ENCODE data around the gene DNER. TPM values are rescaled to one million over a fixed set of nuclear protein-coding genes. Genes with fewer than 3 reads are reported as not detected.

DNER gene
- polyA plus RNA-seq, 1 donor (not counting 4 experiments of a cell fraction or from before 2014, with no cell fraction given), result 8.5 TPM

DNA sequence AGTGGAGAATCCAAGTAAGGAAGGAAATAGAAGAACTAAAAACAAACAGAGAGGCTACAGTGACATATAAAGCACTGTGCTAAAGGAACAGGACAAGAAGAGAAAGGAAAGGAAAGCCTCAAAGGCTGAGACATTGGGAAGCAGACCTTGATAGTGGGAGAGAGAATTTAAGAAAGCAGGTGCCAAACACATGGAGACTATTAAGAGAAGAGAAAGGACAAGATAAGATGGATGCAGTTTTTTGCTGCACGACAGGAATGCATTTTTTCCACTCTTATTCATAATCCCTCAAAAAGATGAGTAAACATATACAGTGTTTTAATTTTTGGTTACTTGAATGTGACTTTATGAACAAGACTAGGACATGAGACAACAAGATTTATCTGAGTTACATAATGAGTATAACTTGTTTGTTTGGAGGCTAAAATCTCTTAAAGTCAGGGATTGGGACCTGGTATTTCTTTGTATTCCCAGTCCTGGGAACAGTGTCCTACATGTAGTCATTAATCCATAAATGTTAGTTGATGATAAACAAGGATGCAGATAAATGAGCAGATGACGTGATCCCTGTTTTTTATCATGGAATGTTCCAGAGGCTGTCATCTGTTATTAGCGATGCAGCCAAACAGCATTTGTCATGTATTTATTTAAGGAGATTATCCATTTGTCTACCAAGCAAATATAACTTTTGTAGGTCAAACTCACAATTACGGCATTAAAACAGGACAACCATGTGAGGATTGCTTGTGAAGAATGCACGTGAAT, 141.7 kb downstream of the DNER start:
- Histone ChIP-seq H3K27ac (ENCODE audit: control insufficient read depth, insufficient read depth, low read length) (no peak overlapping the region), H3K9ac (ENCODE audit: control insufficient read depth, extremely low read depth, insufficient read depth, low read length) (no peak overlapping the region), H2AFZ (ENCODE audit: control insufficient read depth, low read length) (no peak overlapping the region), H3K79me2 (ENCODE audit: control insufficient read depth, insufficient read depth, low read length) (no peaks in the 10 kb centered on the region), H4K20me1 (ENCODE audit: control insufficient read depth, extremely low read depth, insufficient read depth, low read length) (no peaks in the 10 kb centered on the region), H3K9me1 (ENCODE audit: control insufficient read depth, extremely low read depth, insufficient read depth, low read length) (no peaks in the 10 kb centered on the region), H3K27me3 (ENCODE audit: control insufficient read depth, extremely low read depth, insufficient read depth, low read length) (no peaks in the 10 kb centered on the region), H3K4me3 (ENCODE audit: control insufficient read depth in 2 of 3, extremely low read depth in 1 of 3, insufficient read depth in 2 of 3, low read depth in 1 of 3, low read length in 3 of 3) (no peak overlapping the region), H3K4me2 (ENCODE audit: control insufficient read depth, extremely low read depth, insufficient read depth, low read depth, low read length) (no peak overlapping the region), H3K4me1 (ENCODE audit: control insufficient read depth, extremely low read depth, insufficient read depth, low read length) (no peaks in the 10 kb centered on the region), H3K36me3 (ENCODE audit: control insufficient read depth in 2 of 2, extremely low read depth in 1 of 2, insufficient read depth in 2 of 2, low read length in 2 of 2) (no peaks in the 10 kb centered on the region), H3K9me3 (ENCODE audit: control insufficient read depth, low read depth, low read length) (no peaks in the 10 kb centered on the region)
- FAIRE-seq (no peak), DNase-seq (ENCODE audit: low read depth, low spot score) (no peak)
- dilution Hi-C loops (cut with MboI; ENCODE audit: extremely low pct_ligation_motif_present, low sequenced_read_pairs), result no loop called here
- no peak for TF ChIP-seq EZH2 (IDR thresholded peaks at IDR 0.05; ENCODE audit: low read length)
- TF ChIP-seq, protein P1, sequence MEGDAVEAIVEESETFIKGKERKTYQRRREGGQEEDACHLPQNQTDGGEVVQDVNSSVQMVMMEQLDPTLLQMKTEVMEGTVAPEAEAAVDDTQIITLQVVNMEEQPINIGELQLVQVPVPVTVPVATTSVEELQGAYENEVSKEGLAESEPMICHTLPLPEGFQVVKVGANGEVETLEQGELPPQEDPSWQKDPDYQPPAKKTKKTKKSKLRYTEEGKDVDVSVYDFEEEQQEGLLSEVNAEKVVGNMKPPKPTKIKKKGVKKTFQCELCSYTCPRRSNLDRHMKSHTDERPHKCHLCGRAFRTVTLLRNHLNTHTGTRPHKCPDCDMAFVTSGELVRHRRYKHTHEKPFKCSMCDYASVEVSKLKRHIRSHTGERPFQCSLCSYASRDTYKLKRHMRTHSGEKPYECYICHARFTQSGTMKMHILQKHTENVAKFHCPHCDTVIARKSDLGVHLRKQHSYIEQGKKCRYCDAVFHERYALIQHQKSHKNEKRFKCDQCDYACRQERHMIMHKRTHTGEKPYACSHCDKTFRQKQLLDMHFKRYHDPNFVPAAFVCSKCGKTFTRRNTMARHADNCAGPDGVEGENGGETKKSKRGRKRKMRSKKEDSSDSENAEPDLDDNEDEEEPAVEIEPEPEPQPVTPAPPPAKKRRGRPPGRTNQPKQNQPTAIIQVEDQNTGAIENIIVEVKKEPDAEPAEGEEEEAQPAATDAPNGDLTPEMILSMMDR (optimal IDR thresholded peaks at IDR 0.05 in 1 of 3, IDR thresholded peaks at IDR 0.05 in 1 of 3, conservative IDR thresholded peaks at IDR 0.05 in 1 of 3; ENCODE audit: extremely low read depth in 1 of 3, insufficient read depth in 2 of 3, low read length in 3 of 3), result no peak

- Histone ChIP-seq H3K4me3 (ENCODE audit: control insufficient read depth in 2 of 3, extremely low read depth in 1 of 3, insufficient read depth in 2 of 3, low read depth in 1 of 3, low read length in 3 of 3) (no peak overlapping the region), H3K9me3 (ENCODE audit: control insufficient read depth, low read depth, low read length) (no peaks in the 10 kb centered on the region), H3K4me1 (ENCODE audit: control insufficient read depth, extremely low read depth, insufficient read depth, low read length) (no peaks in the 10 kb centered on the region), H3K9ac (ENCODE audit: control insufficient read depth, extremely low read depth, insufficient read depth, low read length) (no peak overlapping the region), H3K4me2 (ENCODE audit: control insufficient read depth, extremely low read depth, insufficient read depth, low read depth, low read length) (no peak overlapping the region), H3K36me3 (ENCODE audit: control insufficient read depth in 2 of 2, extremely low read depth in 1 of 2, insufficient read depth in 2 of 2, low read length in 2 of 2) (no peaks in the 10 kb centered on the region), H3K27ac (ENCODE audit: control insufficient read depth, insufficient read depth, low read length) (no peak overlapping the region), H3K79me2 (ENCODE audit: control insufficient read depth, insufficient read depth, low read length) (no peaks in the 10 kb centered on the region), H3K9me1 (ENCODE audit: control insufficient read depth, extremely low read depth, insufficient read depth, low read length) (no peaks in the 10 kb centered on the region), H4K20me1 (ENCODE audit: control insufficient read depth, extremely low read depth, insufficient read depth, low read length) (no peaks in the 10 kb centered on the region), H2AFZ (ENCODE audit: control insufficient read depth, low read length) (no peak overlapping the region), H3K27me3 (ENCODE audit: control insufficient read depth, extremely low read depth, insufficient read depth, low read length) (no peaks in the 10 kb centered on the region)
- FAIRE-seq, result no peak
- DNase-seq (ENCODE audit: low read depth, low spot score), result no peak
- dilution Hi-C loops (cut with MboI; ENCODE audit: extremely low pct_ligation_motif_present, low sequenced_read_pairs), result no loop called here
- no peak for TF ChIP-seq EZH2 (IDR thresholded peaks at IDR 0.05; ENCODE audit: low read length)
- TF ChIP-seq, protein P1 (optimal IDR thresholded peaks at IDR 0.05 in 1 of 3, IDR thresholded peaks at IDR 0.05 in 1 of 3, conservative IDR thresholded peaks at IDR 0.05 in 1 of 3; ENCODE audit: extremely low read depth in 1 of 3, insufficient read depth in 2 of 3, low read length in 3 of 3), result no peak
These were observed 143.1 kb downstream of the DNER start for GRCh38 chr2:229571243-229571642.

Data from keratinocyte (primary cell).